GM10248 (cell line): ENCODE results near the gene SLC26A8.
A peak's percentile ranks its signal among the peaks of the same experiment; 100 is the strongest.
"Not testable (repeated sequence)": the region's sequence is repeated elsewhere in the genome, so short reads cannot be mapped to it uniquely, and the experiment has no call there.

Experiments
- CTCF ChIA-PET: fragments of 300-600 bp; sonication (Branson Sonifier 250); formaldehyde crosslinking; extraction: SDS; loops from one replicate; lab custom pipeline; 2021; ENCODE audit warnings: antibody characterized with exemption; lab: Yijun Ruan, JAX
- POLR2A ChIA-PET: fragments of 350-650 bp; sonication (Branson Sonifier 250); formaldehyde crosslinking; extraction: SDS; loops from one replicate; lab custom pipeline; 2020; ENCODE audit warnings: antibody characterized with exemption; lab: Yijun Ruan, JAX
- DNase-seq: peaks from one replicate; pipeline ENCODE4 v3.0.0; 2012; ENCODE audit errors: extremely low spot score
- TF ChIP-seq, protein P1 (sequence below): IDR thresholded peaks from 2 replicates; pipeline ENCODE4 v1.5.1; 2012; ENCODE audit warnings: mild to moderate bottlenecking, low read depth; ENCODE audit errors: extremely low read depth, missing control alignments, control extremely low read depth

Gene SLC26A8

DNA sequence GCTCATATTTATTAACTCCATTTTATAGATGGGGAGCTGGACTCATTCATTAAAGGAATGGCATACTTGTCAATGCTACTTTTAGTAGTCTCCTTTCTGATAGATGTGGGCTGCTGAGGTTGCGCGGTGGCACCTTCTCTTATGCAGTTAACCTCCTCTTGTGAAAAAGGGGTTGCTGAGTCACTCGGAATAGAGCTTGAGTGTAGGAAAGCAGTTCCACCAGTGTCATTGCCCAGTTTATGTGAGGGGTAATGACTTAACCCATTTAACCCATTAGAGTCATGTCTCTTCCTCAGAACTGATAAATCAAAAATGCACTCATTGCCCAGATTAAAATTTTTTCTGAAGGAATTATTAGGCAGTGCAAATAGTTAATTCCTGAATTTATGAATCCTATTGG lies 9.5 kb upstream of the SLC26A8 start:
- no peak for DNase-seq
- TF ChIP-seq, protein P1, sequence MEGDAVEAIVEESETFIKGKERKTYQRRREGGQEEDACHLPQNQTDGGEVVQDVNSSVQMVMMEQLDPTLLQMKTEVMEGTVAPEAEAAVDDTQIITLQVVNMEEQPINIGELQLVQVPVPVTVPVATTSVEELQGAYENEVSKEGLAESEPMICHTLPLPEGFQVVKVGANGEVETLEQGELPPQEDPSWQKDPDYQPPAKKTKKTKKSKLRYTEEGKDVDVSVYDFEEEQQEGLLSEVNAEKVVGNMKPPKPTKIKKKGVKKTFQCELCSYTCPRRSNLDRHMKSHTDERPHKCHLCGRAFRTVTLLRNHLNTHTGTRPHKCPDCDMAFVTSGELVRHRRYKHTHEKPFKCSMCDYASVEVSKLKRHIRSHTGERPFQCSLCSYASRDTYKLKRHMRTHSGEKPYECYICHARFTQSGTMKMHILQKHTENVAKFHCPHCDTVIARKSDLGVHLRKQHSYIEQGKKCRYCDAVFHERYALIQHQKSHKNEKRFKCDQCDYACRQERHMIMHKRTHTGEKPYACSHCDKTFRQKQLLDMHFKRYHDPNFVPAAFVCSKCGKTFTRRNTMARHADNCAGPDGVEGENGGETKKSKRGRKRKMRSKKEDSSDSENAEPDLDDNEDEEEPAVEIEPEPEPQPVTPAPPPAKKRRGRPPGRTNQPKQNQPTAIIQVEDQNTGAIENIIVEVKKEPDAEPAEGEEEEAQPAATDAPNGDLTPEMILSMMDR: no peak
- POLR2A ChIA-PET: no interaction called here
- CTCF ChIA-PET: interaction anchor here (2.3 kb wide), 2 partner anchors 9 to 61 kb away, joined by 8 to 20 read pairs; no protein-coding TSS in a partner anchor

DNA sequence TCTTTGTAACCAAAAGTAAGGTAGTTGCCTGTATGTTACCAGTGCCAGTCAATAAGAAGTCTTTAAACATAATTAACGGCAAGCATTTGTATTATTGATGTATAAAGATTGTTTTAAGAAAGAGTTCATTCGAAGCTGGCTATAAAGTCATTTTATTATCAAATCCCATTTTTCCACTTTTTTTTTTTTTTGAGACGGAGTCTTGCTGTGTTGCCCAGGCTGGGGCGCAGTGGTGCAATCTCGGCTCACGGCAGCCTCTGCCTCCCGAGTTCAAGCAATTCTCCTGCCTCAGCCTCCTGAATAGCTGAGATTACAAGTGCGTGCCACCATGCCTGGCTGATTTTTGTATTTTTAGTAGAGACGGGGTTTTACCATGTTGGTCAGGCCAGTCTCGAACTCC lies 8.7 kb upstream of the SLC26A8 start:
- DNase-seq, POLR2A ChIA-PET: not testable (repeated sequence)
- CTCF ChIA-PET: interaction anchor here (2.3 kb wide), 2 partner anchors 10 to 62 kb away, joined by 8 to 20 read pairs; no protein-coding TSS in a partner anchor

DNA sequence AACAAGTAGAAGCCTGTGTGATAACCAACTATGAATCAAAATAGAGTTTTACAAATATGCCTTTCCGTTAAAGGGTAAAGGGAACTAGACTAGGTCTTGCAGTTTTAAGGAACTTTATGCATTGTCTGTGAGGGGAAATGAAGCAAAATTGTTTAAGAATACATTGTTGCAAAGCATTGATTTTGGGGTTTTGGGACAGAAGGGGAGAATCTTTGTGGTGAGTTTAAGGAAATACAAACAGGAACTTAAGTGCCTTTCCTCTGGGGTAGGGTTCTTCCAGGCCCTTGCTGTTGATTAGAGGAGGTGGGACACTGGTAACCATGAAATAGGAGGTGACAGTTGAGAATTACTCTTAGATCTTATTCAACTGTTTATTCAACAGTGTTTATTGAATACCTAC lies 7.8 kb upstream of the SLC26A8 start:
- POLR2A ChIA-PET: no interaction called here
- CTCF ChIA-PET: interaction anchor here (2.3 kb wide), 2 partner anchors 11 to 63 kb away, joined by 8 to 20 read pairs; no protein-coding TSS in a partner anchor
- DNase-seq: no peak
- TF ChIP-seq, protein P1: no peak

DNA sequence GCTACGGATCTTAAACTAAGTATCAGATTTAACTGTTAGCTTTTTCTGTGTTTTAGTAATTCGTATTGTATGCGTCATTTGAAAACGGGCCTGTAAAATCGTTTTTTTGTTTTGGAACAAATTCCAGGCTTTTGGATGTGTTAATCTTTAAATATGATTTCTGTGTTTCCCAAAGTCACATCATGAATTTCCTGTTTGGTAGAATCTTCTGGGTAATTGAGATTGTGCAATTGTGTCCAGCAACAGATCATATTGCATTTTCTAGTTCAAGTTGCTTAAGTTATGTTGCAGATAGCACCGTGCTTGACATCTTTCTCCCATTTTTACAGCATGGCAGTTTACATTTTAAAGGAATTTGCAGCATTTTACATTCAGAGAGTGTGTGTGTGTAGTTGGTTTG lies 5.0 kb upstream of the SLC26A8 start:
- ChIA-PET CTCF (interaction anchor here (1.2 to 9.2 kb wide), 6 partner anchors 8 to 97 kb away, joined by 3 to 157 read pairs (median 6); no protein-coding TSS in a partner anchor), POLR2A (interaction anchor here (1.5 kb wide), 1 partner anchor 18 kb away, joined by 4 read pairs; no protein-coding TSS in a partner anchor)
- DNase-seq: no peak
- TF ChIP-seq, protein P1: no peak

DNA sequence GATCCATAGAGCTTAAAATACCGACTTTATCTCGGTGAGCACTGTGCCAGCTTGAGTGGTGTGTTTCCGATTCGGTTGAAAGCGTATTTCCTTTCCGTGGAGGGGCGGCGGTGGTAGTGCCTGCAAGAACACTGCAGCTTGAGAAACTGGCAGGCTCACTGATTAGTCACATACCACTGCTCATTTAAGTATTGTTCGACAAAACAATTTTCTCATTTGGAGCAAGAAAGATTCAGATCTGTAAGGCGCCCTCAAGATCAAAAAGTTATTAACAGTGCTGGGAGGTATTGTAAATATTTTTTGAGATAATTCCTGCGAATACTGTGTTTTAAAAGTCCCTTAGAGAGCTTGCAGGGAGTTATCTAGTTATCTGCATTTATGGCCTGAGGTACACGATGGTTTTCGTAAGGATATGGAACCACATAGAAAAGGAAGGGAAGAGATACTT lies 4.5 kb upstream of the SLC26A8 start:
- POLR2A ChIA-PET: interaction anchor here (0.6 to 1.5 kb wide), 5 partner anchors 13 to 314 kb away, joined by 3 to 14 read pairs (median 4); no protein-coding TSS in a partner anchor
- CTCF ChIA-PET: interaction anchor here (0.7 to 9.2 kb wide), 15 partner anchors 9 to 332 kb away, joined by 3 to 157 read pairs (median 5); no protein-coding TSS in a partner anchor
- TF ChIP-seq, protein P1: no peak
- DNase-seq: no peak

DNA sequence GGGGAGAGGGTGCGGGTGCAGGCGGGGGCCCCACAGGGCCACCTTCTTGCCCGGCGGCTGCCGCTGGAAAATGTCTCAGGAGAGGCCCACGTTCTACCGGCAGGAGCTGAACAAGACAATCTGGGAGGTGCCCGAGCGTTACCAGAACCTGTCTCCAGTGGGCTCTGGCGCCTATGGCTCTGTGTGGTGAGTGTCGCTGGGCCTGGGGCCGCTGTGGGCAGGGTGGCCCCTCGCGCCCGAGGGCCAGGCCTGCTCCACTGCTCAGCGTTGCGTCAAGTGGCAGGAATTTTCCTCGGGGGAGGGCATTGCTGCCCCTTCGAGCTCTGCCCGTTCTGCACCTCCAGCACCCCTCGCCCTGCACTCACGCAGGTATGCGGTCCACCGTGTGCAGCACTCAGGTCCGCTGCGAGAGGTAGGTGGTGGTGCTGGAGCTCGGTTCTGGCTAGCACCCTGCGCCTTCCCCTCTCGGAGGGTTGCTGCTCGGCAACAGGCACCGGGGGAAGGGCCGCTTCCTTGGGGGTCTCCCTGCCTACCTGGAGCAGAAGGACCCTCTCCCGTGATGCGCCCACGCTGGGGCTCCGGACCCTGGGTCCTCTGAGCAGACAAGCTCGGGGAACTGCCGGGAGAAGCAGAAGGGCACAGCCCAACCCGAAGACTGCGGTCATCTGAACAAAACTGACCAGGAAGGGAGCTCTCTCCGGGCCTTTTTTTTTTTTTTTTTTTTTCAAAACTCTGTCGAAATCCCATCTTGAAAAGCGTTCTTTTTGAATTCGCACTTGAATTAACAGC lies 3.8 kb upstream of the SLC26A8 start:
- POLR2A ChIA-PET: interaction anchor here (0.6 to 1.5 kb wide), 7 partner anchors 7 to 315 kb away, joined by 3 to 14 read pairs (median 4); no protein-coding TSS in a partner anchor
- TF ChIP-seq, protein P1: no peak
- CTCF ChIA-PET: interaction anchor here (0.7 to 9.2 kb wide), 43 partner anchors 9 to 570 kb away, joined by 3 to 157 read pairs (median 4); no protein-coding TSS in a partner anchor
- peak; percentile 29 for DNase-seq
